ENCODE results near the gene ONECUT3.

The ONECUT3 gene

DNA sequence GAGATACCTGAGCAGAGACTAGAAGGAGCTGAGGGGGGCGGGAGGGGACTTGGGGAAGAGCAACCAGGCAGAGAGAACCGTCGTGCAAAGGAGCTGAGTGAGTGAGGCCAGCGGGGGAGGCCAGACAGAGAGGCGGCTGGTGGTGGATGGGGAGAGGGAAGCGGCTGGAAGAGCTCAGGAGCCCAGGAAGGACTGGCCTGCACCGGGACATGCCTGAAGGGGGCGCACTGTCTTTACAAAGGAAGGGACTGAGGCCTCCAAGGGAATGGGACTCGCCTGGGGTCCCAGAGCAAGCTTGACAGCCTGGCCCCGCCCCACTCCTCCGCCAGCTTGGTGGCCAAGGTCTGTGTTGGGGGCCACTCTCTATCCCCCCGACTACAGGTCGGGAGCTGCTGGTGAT, 14.9 kb downstream of the ONECUT3 start:
- DNase-seq (ENCODE audit: low read depth), result no peak

DNA sequence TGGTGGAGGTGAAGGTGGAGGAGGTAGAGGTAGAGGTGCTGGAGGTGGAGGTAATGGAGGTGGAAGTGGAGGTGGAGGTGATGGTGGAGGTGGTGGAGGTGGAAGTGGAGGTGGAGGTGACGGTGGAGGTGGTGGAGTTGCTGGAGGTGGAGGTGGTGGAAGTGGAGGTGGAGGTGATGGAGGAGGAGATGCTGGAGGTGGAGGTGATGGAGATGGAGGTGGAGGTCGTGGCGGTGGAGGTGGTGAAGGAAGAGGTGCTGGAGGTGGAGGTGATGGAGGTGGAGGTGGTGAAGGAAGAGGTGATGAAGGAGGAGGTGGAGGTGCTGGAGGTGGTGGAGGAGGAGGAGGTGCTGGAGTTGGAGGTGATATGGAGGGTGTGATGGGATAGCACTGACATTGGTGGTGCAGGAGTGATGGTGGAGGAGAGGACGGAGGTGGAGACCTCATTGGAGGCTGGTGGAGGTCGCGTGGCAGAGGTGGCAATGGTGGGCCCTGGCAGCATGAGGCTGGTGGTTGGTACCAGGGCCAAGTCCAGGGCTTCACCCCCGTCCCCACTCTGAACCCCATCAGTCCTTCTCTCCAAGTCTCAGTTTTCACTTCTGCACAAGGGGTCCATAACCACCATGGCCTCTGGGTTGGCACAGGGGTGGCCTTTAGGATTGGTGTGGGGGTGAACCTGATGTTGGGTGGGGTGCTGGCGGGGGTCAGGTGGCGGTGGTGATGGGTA, 15.8 kb downstream of the ONECUT3 start:
- DNase-seq (ENCODE audit: low read depth), result no peak

DNA sequence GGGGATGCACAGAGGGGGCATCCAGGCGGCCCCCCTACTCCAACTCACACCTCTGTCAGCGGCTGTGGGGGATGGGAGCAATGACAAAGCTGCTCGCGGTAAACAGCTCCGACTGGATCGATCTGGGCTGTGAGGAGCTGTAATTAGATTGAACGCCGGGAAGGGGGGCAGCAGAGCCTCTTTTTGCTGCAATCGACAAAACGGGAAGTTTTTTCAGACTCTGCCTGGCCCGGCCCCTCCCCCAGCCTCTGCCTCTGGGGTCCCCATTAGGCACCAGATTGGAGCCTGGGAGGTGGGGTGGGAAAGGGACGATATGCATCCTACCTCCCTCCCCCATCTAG, 16.3 kb downstream of the ONECUT3 start:
- DNase-seq (ENCODE audit: low read depth), result no peak

DNA sequence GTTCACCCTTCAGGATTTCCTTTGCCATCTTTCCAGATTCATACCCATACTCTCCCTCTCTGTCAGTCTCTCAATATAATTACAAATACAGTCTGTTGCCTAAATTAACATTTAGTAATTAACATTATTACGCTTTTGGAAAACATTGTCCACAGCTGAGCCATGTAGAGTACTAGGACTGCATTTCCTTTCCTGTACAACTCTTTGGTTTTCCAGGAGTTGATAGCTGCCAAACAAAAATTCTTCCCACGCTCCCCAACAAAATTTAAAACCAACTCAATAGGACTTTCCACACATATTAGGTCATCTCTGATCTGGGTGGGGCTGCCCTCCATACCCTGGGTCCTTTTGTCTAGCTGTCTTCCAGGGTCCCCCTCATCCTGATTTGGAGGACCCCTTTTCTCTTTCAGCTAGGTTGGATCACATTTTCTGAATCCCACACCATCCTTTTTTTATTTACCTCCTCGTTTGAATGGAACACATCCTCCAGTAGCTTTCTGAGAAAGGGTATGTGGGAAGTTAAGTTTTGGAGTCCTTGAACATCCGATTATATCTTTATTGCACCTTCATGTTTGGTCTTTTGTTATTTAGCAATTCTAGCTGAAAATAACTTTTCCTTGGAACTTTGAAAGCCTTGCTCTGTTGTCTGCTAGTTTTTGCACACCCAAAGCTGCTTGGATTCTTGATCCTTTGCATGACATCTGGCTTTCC, 17.7 kb downstream of the ONECUT3 start:
- DNase-seq (ENCODE audit: low read depth), result no peak

- no peak for DNase-seq (ENCODE audit: low read depth)
Measured at GRCh38 chr19:1773184-1773583, 19.9 kb downstream of the ONECUT3 start.

DNA sequence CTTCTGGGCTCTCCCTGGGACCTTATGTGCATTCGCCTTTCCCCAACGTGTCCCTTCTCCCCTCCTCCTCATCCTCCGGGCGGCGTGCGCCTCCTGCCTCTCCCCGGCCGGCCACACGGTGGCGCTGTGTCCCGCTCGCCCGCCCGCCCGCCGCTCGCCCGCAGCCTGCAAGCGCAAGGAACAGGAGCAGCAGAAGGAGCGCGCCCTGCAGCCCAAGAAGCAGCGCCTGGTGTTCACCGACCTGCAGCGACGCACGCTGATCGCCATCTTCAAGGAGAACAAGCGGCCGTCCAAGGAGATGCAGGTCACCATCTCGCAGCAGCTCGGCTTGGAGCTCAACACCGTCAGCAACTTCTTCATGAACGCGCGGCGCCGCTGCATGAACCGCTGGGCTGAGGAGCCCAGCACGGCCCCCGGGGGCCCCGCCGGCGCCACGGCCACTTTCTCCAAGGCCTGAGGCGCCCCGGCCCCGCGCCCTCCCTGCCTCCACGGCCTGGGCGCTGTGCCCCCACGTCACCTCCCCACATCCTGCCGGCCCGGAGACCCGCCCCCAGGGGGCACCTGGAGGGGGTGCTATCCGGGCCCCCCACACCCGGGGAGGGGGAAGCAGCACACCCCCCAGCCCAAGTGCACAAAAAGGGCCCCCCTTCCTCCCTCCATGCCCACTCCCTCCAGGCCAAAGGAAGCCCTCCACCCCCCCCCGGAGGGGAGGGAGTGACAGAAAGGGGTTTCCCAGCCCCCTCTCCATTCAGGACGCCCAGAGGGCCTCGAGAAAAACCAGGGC, 21.9 kb downstream of the ONECUT3 start:
- no peak for DNase-seq (ENCODE audit: low read depth)

DNA sequence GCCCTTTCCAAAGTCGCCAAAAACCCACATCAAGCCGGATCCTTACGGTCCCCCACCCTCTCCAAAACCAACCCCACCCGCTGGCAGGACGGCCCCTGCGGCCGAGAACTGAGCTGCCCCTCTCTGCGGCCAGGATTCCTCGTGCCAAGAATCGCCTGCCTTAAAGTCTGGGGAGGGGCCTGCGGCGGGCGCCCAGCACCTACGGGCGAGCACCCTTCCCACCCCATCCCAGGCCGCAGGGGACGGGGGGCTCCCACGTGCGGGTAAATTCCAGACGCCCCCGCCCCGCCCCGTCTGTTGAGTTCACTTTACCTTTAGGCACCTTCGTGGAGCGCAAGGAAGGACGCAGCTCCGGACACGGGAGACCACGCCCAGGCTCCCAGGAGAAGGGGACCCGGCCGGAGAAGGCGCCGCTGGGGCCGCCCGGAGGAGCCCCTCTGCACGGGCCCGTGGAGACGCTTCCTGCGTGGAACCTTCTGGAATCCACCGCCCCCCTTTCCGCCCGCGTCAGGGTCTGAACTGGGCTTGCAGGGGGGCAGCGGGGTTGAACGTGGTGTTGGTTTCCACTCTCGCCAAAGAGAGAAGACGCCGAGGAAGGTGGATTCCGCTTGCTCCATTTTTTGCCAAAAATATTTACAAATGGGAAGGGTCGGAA, 22.8 kb downstream of the ONECUT3 start:
- DNase-seq (ENCODE audit: low read depth), result no peak

DNA sequence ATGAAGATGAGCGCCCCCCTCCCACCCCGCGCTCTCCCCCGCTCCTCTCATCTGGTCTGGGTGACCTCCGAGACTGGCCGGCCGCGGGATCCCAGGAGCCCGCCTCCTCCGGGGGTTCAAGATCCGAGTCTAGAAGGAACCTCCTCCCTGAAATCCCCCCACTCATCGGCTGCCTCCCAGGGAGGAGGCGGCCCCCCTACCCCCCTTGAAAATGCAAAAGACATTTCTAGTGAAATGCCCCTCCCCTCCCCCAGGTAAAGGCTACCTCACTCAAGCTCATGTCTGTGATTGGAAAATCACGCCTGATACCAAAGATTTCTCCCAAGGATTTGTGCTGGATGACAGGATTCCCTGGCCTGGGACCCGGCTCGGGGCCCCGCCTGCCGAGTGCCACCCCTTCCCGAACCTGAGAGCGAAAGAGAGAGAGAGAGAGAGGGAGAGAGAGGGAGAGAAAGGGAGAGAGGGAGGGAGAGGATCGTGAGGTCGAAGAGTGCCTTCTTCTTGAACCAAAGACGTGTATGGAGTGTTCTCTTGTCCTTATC, 23.4 kb downstream of the ONECUT3 start:
- DNase-seq (ENCODE audit: low read depth), result no peak

DNA sequence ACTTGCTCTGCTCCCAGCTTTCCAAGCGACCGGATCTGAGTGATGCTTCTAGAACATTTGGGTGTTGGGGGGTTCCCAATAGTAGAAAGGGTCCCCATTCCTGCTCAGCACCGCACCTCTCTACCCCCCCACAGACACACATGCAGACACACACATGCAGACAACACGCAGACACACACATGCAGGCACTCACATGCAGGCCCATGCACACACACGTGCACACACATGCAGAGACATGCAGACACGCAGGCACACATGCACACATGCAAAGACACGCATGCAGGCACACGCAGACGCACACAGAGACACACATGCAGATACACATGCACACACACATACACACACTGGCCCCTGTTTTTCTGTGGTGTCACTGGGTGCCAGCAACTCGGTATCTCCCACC, 23.8 kb downstream of the ONECUT3 start:
- no peak for DNase-seq (ENCODE audit: low read depth)

GRCh38 chr19:1779574-1779973, 26.3 kb downstream of the ONECUT3 start:
- no peak for DNase-seq (ENCODE audit: low read depth)

GRCh38 chr19:1780272-1780958, 27.1 kb downstream of the ONECUT3 start:
- DNase-seq (ENCODE audit: low read depth), result no peak

DNA sequence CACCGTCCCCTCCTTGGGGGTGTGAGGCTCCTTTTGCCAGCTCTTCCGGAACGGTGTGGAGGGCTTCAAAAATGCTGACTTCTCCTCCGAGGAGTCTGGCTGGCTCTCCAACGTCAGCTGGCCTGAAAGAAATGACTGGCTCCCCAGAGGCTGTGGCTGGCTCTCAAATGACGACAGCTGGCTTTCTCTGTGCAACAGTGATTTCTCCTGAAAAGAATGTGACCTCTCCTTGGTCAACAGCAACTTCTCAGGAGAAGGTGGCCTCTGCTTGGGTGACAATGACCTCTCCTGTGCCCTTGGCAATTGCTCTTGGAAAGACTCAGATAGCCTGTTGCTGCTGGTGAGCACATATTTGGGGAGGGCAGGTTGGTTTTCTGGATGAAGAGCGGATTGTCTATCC, 29.2 kb downstream of the ONECUT3 start:
- no peak for DNase-seq (ENCODE audit: low read depth)

- no peak for DNase-seq (ENCODE audit: low read depth)
Measured at GRCh38 chr19:1783354-1783753, 30.0 kb downstream of the ONECUT3 start.

DNA sequence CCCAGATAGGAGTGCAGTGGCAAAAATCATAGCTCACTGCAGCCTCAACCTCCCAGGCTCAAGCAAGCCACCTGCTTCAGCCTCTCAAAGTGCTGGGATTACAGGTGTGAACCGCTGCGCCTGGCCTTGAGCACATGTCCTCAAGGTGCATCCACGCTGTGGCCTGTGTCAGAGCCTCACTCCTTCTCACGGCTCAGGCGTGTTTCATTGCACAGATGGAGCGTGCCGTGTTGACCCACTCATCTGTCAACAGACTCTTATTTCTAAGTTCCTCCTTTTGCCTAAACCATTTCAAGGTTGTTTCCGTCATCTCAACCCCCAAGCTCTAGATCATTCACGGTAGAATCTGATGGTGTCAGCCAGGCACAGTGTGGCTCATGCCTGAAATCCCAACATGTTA, 30.6 kb downstream of the ONECUT3 start:
- DNase-seq (ENCODE audit: low read depth), result no peak

GRCh38 chr19:1785310-1785709, 32.0 kb downstream of the ONECUT3 start:
- no peak for DNase-seq (ENCODE audit: low read depth)

- no peak for DNase-seq (ENCODE audit: low read depth)
Measured at GRCh38 chr19:1786668-1787067, 33.4 kb downstream of the ONECUT3 start.

DNA sequence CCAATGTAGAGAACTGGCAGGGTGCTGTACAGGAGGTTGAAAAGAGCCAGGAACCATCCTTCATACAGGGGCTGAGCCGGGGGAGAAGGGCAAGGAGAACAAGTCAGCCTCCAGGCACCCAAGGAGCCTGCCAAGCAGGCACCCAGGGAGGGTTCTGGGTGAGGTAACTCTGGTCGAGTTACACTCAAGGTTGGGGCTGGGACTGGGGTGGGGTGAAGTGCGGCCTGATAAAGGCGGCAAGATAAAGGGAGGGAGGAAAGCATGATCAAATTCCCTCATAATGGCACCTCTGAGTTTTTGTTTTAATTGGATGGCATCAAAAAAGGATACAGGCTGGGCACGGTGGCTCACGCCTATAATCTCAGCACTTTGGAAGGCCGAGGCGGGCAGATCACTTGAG, 33.8 kb downstream of the ONECUT3 start:
- no peak for DNase-seq (ENCODE audit: low read depth)

DNA sequence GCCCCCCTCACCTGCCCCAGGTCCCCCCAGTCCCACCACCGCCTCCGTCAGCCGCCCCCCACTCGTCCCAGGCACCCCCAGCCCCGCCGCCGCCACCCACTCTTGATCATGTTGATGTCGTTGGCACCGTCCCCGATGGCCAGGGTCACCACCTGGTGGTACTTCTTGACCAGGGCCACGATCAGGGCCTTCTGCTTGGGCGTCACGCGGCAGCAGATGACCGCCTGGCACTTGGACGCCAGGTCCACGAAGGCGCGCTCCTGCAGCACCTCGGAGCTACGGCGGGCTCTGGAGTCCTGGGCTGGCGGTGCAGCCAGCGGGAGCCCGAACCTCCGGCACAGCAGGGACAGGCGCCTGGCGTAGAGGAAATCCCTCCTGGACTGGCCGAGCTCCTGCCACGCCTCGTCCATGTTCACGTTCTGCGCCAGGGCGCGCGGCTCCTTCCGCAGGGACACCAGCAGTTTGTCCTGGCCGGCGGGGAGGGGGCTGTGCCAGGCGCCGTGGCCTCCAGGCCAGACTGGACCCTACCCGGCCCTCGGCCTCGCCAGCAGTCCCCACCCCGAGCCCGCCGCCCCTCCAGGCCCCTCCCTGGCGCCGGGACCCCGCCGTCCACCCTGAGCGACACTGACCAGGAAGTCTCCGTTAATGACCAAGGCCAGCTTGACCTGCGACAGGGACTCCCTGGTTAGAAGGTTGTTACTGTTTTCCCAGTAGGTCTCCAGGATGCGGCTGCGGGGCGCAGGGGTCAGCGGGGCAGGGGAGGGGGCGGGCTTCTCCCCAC, 36.1 kb downstream of the ONECUT3 start:
- DNase-seq (ENCODE audit: low read depth), result no peak

DNA sequence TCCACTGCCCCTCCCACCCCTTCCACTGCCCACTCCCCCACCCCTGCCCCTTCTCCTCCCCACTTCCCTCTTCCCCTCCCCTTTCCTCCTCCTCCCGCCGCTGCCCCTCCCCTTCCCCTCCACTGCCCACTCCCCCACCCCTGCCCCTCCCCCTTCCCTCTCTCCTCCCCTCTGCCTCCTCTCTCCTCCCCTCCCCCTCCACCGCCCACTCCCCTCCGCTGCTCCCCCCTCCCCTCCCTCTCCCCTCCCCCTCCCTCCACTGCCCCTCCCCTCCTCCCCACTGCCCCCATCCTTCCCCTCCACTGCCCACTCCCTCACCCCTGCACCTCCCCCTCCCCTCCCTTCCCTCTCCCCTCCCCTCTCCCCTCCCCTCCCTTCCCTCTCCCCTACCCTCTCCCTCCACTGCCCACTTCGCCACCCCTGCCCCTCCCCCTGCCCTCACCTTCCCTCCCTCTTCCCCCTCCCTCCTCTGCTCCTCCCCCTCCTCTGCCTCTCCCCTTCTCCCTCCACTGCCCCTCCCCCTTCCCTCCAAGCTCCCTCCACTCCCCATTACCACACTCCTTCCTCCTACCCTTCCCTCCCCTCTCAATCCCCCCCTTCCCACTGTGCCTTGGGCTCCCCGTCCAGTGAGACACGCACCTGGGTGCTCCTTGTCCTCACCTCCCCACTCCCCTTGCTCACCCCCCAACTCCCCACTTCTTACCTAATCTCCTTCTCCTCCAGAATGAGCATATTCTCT, 36.9 kb downstream of the ONECUT3 start:
- DNase-seq (ENCODE audit: low read depth), result no peak

GRCh38 chr19:1791879-1792278, 38.6 kb downstream of the ONECUT3 start:
- no peak for DNase-seq (ENCODE audit: low read depth)

Measured in T-helper 22 cell (primary cell).